T-helper 2 cell treated with Interferon-gamma antibody and Interleukin-4, amounts not matched to agents 100 ng/mL and 5 ng/mL, for 36 hours (primary cell): ENCODE data around the gene RECK. TPM values are rescaled to one million over a fixed set of nuclear protein-coding genes. Genes with fewer than 3 reads are reported as not detected.
"Not testable (repeated sequence)": the region's sequence is repeated elsewhere in the genome, so short reads cannot be mapped to it uniquely, and the experiment has no call there.

Experiments
- intact Hi-C: fragments of 100-400 bp; cut with micrococcal nuclease; formaldehyde crosslinking; loops from one replicate; pipeline ENCODE4 v1.15.1; 2023
- total RNA-seq: library from RNA; stranded (reverse); gene quantifications from 2 replicates; pipeline ENCODE4 v1.2.3, GENCODE V29; 2022

RECK gene
- total RNA-seq, 1 donor from 2014 or later, result 6.6 TPM

DNA sequence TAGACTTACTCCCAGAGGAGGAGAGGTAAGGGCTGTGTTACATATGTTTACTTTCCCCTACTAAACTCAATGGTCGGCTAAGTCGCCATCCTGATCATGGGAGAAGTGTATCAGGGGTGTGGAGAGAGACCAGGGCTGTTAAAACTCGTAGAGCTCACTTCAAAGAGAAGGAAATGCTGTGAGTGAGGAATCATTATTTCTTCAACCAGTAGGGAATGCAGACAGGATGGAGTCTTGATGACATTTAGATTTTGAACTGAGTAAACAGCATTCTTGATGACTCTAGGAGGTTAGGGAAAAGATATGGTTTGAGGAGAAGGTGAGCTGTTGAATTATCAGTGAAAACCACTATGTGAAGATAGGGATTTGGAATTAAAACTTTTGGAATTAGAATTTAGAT lies 17.3 kb downstream of the RECK start:
- intact Hi-C loops, result no loop called here

DNA sequence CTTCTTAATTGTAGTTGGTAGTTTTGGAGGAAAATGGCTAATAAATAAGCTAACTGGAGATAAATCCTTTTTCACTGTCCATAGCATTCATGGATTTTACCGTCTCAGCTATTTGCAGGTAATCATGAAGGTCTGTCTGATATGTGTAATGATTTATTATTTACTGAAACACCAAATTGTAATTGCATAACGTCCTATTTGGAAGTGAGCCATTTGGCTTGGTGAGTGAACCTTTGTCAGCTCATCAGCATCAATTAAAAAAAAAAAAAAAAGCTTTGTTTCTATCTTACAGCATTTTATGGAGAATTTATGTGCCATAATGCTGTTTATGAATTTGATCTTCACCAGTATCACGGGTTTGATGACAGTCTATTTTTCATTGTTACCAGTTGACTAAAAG lies 20.2 kb downstream of the RECK start:
- intact Hi-C loops, result no loop called here

DNA sequence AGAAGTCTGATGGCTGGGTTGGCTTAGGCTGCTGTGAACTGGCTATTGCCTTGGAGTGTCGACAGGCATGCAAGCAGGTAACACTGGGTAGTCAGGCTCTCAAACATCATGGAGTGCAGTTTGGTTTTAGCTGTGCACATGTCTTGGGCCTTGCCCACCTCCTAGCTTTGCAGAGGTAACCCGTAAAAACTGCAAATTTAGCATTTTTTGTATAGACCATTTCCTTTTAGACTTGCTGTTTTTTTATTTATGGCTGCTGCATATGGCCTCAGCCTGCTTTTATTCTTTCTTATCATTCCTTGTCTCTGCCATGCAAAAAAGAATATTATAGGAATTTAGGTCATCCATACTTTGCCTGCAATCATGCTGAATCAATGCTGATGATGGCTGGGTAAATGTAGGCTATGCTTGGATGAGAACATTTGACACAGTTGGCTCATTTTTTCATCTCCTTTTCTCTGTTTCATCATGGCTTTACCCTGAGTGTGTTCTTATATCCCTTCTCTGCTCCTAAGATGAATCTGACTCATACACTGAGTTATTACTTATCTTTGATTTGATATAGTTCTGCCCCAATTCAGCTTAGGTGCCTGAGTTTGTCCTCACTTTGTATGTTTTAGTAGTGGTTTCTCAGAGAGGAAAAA lies 27.2 kb downstream of the RECK start:
- intact Hi-C loops, result no loop called here

DNA sequence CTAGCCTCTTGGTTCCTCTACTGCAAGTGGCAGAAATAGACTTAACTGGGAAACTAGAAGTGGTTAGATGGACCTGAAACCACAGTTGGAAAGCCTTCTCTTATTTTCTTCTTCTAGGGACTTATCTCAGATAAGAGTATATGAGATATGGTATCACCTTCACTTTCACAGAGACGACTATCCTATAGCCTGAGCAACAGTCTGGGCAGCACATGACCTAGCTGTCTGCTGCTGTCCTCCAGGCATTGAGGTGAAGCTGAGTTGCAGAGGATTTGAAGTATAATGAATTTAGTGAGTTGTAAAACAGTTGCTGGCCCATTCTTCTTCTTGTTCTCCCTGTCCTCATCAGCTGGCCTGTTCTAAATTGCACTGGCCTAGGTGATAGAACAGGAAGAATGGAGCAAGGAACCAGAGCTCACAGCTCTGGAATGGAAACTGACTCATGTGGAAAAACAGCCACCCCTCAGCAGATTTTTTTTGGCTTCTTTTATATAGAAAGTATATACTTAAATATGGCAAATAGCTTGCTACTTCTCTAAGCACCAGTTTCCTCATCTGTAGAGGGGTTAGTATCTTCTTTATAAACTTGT lies 27.8 kb downstream of the RECK start:
- intact Hi-C loops, result no loop called here

DNA sequence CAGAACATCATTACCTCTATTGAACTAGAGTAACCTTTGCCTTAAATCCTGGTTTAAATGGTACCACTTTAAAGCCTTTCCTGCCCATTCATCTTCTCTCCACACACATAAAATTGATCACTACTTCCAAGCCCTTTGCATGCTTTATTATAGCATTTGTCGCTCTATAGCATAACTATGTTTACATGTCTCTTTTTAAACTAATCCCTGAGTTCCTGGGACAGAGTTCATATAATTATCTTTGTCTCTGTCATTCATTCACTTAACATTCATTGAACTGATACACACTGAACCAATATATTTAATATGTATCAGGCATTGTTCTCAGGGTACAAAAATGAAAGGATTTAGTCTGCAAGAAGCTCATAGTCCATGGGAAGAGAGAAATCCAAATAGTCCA lies 37.3 kb downstream of the RECK start:
- intact Hi-C loops, result no loop called here

DNA sequence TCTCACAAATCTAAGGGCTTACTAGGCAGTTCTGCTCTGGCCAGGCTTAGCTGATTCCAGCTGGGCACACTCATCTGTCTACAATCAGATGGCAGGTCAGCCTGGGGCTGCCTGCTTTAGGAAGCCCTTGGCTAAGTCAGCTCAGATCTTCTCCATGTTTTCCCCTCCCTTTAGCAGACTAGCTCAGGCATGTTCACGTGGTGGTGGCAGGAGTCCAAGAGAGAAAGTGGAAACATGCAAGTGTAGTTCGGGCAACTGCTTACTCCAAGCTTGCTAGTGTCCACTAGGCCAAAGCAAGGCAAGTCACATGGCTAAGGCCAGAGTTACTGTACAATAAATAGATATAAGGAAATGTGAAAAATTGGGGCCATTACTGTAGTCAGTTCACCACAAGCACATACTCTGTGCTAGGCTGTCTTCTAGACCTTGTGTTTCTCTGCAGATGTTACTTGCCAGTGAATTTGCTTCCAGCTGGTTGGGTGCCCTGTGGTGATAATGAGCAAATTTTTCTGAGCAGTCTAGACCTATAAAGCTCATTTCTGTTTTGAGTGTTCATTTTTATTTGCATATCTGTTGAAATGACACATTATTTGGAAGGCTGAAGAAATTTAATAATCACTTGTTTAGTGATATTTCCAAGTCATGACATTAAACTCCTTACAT lies 38.3 kb downstream of the RECK start:
- intact Hi-C loops, result no loop called here

DNA sequence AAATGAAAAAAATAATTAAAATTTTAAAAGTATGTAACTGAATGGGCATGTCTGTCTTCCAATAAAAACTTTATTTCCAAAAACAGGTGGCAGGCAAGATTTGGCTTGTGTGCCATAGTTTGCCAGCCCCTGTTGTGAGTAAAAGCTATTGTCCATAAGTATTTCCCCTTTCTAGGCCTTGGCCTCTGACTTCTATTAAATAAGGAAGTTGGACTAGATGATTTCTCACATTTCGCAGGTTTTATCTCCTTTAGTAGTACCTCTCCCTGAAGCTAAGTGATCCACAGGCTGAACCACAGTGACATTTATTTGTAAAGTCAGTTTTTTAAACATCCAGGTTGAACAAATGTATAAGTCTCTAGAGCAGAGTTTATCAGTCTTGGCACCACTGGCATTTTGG lies 41.3 kb downstream of the RECK start:
- intact Hi-C loops, result no loop called here

DNA sequence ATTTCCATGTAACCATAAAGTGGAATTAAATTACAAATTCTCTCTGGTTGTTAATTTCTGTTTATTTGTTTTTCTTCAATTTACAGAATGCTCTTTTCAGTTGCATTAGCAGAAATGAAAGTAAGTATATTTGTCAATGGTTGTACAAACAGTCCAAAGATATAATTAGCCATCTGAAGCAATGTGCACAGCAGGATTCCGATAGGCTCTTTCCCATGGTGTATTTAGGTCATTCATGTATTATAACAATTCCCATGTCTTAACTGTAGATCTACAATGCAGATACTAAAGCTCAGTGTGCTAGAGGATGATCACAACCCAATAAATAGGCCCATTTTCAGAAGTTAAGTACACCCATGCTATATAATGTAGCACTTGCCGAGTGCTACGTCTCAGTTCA lies 43.8 kb downstream of the RECK start:
- intact Hi-C loops, result no loop called here

DNA sequence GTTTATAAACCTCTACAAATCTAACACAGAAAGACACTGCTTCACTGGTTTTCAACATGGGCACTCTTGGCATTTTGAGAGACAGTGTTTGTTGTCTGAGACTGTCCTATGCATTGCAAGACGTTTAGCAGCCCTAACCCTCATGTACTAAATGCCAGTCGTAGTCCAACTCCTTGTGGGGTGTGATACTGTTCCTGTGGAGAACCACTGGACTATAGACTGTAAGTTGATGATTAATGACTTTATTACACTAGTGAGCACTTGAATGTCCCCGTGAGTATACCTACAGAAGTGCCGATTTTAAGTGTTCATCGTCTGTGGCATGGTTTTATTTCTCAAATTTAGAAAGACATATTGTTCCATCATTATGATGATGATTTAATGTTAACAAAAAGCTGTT lies 46.2 kb downstream of the RECK start:
- intact Hi-C loops, result no loop called here

DNA sequence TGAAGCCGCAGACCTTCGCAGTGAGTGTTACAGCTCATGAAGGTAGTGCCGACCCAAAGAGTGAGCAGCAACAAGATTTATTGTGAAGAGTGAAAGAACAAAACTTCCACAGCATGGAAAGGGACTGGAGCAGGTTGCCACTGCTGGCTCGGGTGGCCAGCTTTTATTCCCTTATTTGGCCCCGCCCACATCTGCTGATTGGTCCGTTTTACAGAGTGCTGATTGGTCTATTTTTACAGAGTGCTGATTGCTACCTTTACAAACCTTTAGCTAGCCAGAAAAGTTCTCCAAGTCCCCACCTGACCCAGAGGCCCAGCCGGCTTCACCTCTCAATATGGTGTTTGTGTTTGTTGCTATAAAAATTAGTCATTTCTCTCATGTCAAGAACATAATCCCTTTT lies 49.7 kb downstream of the RECK start:
- intact Hi-C loops, result no loop called here

DNA sequence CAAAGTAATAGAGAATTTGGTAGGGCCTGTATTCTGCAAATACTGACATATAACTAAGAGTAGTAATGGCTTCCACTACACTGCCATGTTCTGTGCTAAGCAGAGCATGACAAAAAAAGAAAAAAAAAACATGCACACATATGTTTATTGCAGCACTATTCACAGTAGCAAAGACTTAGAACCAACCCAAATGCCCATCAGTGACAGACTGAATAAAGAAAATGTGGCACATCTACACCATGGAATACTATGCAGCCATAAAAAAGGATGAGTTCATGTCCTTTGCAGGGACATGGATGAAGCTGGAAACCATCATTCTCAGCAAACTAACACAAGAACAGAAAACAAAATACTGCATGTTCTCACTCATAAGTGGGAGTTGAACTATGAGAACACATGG lies 50.3 kb downstream of the RECK start:
- intact Hi-C loops, result not testable (repeated sequence)

DNA sequence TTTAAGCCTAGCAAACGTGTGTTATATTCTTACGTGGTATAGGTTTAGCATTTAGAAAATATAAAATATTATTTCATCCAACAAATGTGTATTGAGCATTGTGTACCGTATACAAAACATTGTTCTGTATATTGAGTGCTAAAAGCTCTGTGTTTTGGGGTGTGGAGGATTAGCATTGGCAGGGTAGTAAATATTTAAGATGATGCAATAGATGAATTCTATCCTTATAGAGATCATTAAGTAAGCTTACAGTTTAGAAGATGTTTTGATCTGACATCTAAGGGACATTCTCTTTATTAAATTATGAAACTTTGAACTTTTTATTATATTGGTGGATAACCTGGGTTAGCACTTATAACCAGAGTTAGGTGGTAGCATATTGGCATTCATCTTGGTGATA lies 51.3 kb downstream of the RECK start:
- intact Hi-C loops, result no loop called here

DNA sequence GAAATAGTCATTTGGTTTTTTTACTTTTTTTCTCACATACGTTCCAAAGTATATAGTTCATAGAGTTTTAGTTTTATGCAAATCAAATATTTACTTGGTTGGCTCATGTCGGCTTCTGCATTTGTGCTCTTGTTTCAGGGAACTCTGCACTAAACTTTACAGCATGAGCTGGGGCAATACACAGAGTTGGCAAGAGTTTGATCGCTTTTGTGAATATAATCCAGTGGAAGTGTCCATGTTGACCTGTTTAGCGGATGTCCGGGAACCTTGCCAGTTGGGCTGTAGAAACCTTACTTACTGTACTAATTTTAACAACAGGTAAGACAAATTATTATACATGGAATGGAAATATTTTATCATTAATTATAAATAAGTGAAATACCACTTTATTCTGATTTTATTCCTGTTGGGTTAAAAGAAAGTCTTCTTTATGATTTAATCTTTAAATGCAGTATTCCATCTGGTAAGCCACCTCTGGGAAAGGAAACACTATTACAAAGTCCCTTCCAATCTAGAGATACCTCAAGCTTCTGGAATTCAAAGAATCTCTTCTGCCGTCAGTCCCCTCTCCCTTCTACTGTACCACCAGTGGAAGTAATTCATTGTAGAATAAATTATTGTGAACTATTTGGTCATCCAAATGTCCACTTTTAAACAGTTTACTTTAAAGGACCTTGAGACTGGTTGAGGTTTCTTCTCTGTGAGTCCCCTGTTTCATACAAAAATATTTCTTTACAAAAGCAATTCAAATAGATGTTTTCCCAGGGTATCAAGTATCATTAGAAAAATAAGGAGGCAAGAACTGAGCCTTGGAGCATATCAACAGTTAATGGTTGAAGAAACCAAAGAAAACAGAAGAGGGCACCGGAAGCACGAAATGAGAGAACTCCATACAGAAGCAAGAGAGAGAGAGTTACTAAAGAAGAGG lies 54.6 kb downstream of the RECK start:
- intact Hi-C loops, result no loop called here

DNA sequence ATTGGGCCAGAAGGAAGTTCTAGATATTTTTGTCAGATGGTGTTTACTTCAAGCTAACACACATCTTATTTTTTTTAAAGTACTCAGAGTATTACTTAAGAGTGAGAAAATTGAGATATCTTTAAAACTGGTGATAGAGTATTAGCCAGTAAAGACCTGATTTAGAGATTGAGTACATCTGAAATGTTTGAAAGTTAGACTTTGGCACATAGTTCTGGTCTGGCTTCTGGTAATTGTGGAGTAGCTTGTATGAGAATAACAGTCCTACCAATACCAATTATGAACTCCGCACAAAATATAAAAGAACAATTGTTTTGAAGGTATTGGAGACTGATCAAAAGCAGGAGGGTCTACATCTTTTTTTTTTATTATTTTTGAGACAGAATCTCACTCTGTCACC lies 55.3 kb downstream of the RECK start:
- intact Hi-C loops, result loop anchor here (2.0 kb wide), 1 partner anchor 55 kb away; the partner anchor contains the start of gene RECK

DNA sequence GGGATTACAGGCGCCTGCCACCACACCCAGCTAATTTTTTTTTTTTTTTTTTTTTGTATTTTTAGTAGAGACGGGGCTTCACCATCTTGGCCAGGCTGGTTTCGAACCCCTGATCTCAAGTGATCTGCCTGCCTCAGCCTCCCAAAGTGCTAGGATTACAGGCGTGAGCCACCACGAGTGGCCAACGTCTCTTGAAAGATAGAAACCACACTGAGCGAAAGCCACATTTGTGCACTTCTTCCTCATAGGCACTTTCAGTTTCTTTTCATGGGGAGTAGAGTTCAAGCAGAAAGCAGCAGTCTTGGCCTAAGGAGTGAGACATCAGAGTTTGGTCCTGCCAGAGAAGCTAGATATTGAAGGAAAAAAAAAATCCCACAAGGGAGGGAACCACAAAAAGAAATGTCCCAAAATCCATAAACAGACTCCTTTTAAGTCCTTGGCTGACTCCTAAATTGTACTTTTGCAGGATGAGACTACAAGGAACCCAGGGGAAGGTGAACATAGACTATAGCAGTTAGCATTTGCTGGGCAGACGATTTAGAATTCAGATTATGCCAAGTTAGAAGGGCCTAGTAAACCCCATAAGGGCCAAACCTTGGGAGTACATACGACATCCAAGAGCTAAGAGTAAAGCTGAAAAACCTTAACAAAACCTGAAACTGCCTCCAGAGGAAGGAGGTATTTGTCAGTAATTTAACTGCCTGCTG lies 55.9 kb downstream of the RECK start:
- intact Hi-C loops, result loop anchor here (2.0 kb wide), 1 partner anchor 56 kb away; the partner anchor contains the start of gene RECK

DNA sequence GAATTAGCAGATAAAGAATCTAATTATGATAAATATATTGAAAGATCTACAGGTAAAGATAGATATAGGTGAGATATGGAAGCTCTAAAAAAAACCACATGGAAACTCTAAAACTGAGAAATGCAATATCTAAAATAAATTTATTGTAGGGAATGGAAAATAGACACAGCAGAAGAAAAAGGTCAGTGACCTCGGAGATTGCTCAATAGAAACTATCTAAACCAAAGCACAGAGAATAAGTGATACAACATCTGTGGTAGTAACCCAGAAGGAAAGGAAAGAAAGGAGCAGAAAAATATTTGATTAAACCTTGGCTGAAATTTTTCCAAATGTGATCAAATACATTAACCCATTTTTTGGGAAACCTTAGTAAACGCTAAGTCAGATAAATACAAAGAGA lies 56.7 kb downstream of the RECK start:
- intact Hi-C loops, result loop anchor here (2.0 kb wide), 1 partner anchor 57 kb away; the partner anchor contains the start of gene RECK

DNA sequence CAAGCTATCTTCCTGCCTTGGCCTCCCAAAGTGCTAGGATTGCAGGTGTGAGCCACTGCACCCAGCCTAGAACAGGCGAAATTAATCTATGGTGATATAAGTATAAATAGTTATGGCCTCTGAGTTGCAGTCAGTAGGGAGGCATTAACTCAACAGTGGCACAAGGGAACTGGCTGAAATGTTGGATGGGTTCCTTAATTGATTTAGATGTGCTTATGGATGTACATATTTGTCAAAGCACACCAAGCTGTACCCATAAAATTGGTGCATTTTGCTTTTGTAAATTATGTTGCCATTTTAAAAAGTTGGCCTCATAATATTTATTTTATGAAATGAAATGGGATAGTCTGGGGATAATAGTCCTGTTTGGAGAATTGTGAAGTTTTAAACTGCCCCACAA lies 63.0 kb downstream of the RECK start:
- intact Hi-C loops, result no loop called here

DNA sequence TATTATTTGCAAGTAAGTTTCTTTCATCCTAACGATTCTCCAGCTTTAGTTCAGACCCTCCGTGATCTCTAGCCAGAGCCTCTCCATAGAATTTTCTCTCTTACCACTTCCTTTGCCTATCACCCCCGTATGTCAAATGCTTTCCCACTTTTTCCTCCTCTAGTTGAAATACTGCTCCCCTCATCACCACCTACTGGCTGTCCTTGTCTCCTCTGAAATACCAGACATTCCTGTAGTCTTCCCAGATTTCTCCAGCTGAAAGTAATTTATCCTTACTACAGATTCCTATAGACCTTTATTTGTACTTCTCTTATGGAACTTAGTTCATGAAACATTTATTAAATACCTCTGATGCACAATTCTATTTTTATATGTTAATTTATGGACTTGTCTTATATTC lies 63.8 kb downstream of the RECK start:
- intact Hi-C loops, result no loop called here

DNA sequence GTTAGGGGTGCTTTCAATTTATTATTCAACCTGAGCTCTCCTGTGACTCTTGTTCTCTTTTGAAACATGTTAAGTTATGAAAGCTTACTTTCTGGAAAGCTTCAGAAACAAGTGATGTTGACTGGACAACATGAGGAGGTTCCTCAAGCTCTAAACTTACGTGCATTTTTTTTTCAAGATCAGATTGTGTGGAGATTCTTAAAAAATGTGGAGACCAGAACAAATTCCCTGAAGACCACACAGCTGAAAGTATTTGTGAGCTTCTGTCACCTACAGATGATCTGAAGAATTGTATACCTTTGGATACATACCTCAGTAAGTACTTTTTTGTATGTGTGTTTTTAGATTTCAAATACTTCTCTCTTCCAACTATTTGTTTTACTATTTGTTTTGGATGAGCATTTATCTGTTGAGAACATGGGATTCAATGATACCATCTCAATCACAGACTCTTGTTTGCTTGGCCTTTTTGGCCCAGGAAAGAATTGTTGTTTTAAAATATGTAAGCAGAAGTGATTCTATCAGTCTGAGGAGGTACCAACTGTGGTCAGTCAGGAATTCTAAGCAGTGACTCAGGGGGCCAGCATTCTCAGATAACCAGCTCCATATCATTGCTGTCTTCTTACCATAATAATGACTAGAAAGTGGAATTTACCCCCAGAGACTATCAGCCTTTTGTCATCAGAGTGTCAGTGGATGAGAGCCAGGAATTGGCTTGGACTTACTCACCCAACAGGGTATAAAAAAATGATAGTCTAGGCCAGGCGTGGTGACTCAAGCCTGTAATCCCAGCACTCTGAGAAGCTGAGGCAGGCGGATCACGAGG lies 65.4 kb downstream of the RECK start:
- intact Hi-C loops, result no loop called here
